Transverse colon (tissue), 3 donors: ENCODE measurements around the gene BLOC1S6.

ENCODE experiments used
- POLR2A ChIP-seq: fragments of 450-650 bp; IDR thresholded peaks from one replicate; pipeline ENCODE4 v1.6.1; 2016; ENCODE audit warnings: antibody characterized with exemption, mild to moderate bottlenecking, moderate library complexity
- POLR2AphosphoS5 ChIP-seq, 3 donors: sonication (generic); formaldehyde crosslinking; IDR thresholded peaks; one replicate each; pipeline ENCODE4 v1.6.1; 2016; ENCODE audit warnings: antibody characterized with exemption in 3 of 3

- TF ChIP-seq POLR2AphosphoS5 (IDR thresholded peaks at IDR 0.05) (peak in 1 of 3 donors; percentile 44), POLR2A (no peak)
These were observed 29.7 kb downstream of the BLOC1S6 start for GRCh38 chr15:45616901-45617323.
